IPS-18c (cell line): Measurements from ENCODE around the gene CLK2.
"Not testable (repeated sequence)": the region's sequence is repeated elsewhere in the genome, so short reads cannot be mapped to it uniquely, and the experiment has no call there.

Experiments used
- H3K4me3 ChIP-seq: 2 replicates; pipeline ENCODE4 v1.7.0; 2013; ENCODE audit warnings: low read depth, mild to moderate bottlenecking, low read length, moderate library complexity; ENCODE audit not compliant: insufficient read depth
- H3K9me3 ChIP-seq: one replicate; pipeline ENCODE4 v1.6.1; 2013; ENCODE audit warnings: mild to moderate bottlenecking, low read length, moderate library complexity; ENCODE audit not compliant: control insufficient read depth, insufficient read depth

The CLK2 gene

GRCh38 chr1:155301342-155301841 is 28.1 kb upstream of the CLK2 start, which contains the start of gene PKLR:
TSS of gene PKLR (minus strand) at chr1:155301438. CDS start at chr1:155301395, 43 bp downstream.
- Histone ChIP-seq H3K4me3 (no peak within 1 kb of the TSS), H3K9me3 (no peaks in the 10 kb centered on the region)

GRCh38 chr1:155300553-155301329 is 27.4 kb upstream of the CLK2 start:
- H3K4me3 ChIP-seq, result no peak overlapping the region

GRCh38 chr1:155300024-155300423 is 26.7 kb upstream of the CLK2 start:
- H3K9me3 ChIP-seq, result peaks cover 2% of the 10 kb centered on the region
- H3K4me3 ChIP-seq, result no peak overlapping the region

More at GRCh38 chr1:155300553-155301329, 27.4 kb upstream of the CLK2 start:
- H3K9me3 ChIP-seq, result no peaks in the 10 kb centered on the region

GRCh38 chr1:155297384-155297783 is 24.1 kb upstream of the CLK2 start:
- Histone ChIP-seq H3K9me3 (peaks cover 2% of the 10 kb centered on the region), H3K4me3 (no peak overlapping the region)

GRCh38 chr1:155296661-155297060 is 23.4 kb upstream of the CLK2 start:
- H3K9me3 ChIP-seq, result peaks cover 2% of the 10 kb centered on the region
- no peak overlapping the region for H3K4me3 ChIP-seq

- H3K9me3 ChIP-seq, result peaks cover 2% of the 10 kb centered on the region
- peak overlapping the region; percentile 87 for H3K4me3 ChIP-seq
Measured at GRCh38 chr1:155295942-155296267, 22.6 kb upstream of the CLK2 start.

- Histone ChIP-seq H3K4me3 (peak overlapping the region; percentile 87), H3K9me3 (peaks cover 2% of the 10 kb centered on the region)
Measured at GRCh38 chr1:155295183-155295941, 22.1 kb upstream of the CLK2 start.

GRCh38 chr1:155294520-155295182 is 21.3 kb upstream of the CLK2 start:
- H3K4me3 ChIP-seq, result peak overlapping the region; percentile 87
- peaks cover 2% of the 10 kb centered on the region for H3K9me3 ChIP-seq

- Histone ChIP-seq H3K9me3 (peaks cover 2% of the 10 kb centered on the region), H3K4me3 (no peak overlapping the region)
Measured at GRCh38 chr1:155293086-155293749, 19.9 kb upstream of the CLK2 start.

- not testable (repeated sequence) for H3K9me3 ChIP-seq, H3K4me3 ChIP-seq
Measured at GRCh38 chr1:155291006-155291405, 17.7 kb upstream of the CLK2 start.

GRCh38 chr1:155287987-155288543 is 14.8 kb upstream of the CLK2 start:
- H3K9me3 ChIP-seq, result no peaks in the 10 kb centered on the region
- no peak overlapping the region for H3K4me3 ChIP-seq

- no peaks in the 10 kb centered on the region for H3K9me3 ChIP-seq
- H3K4me3 ChIP-seq, result no peak overlapping the region
Measured at GRCh38 chr1:155286544-155286943, 13.2 kb upstream of the CLK2 start.

GRCh38 chr1:155285631-155286044 is 12.3 kb upstream of the CLK2 start:
- Histone ChIP-seq H3K9me3 (no peaks in the 10 kb centered on the region), H3K4me3 (no peak overlapping the region)

GRCh38 chr1:155285063-155285462 is 11.8 kb upstream of the CLK2 start:
- no peak overlapping the region for H3K4me3 ChIP-seq

GRCh38 chr1:155284476-155284875 is 11.2 kb upstream of the CLK2 start:
- Histone ChIP-seq H3K9me3 (no peaks in the 10 kb centered on the region), H3K4me3 (no peak overlapping the region)

More at GRCh38 chr1:155285063-155285462, 11.8 kb upstream of the CLK2 start:
- H3K9me3 ChIP-seq, result no peaks in the 10 kb centered on the region

GRCh38 chr1:155282488-155283091 is 9.3 kb upstream of the CLK2 start:
- Histone ChIP-seq H3K4me3 (no peak overlapping the region), H3K9me3 (no peaks in the 10 kb centered on the region)
